ENCODE results near the gene CLASRP. TPM values are rescaled to one million over a fixed set of nuclear protein-coding genes. Genes with fewer than 3 reads are reported as not detected.

The CLASRP gene
- total and polyA plus RNA-seq, 2 donors (not counting 1 experiment from before 2014, with no cell fraction given), result 12.1 to 15.7 TPM

GRCh38 chr19:45079063-45079910, 40.4 kb downstream of the CLASRP start, which contains the start of gene GEMIN7:
GEMIN7 (plus strand) TSS chr19:45079260; CDS start chr19:45090115, 10,855 bp downstream.
- H3K36me3 ChIP-seq (ENCODE audit: control insufficient read depth, insufficient read depth, low read length), result peaks cover 4% of the 10 kb centered on the region
- no peaks in the 10 kb centered on the region for H3K9me3 ChIP-seq (ENCODE audit: control insufficient read depth, insufficient read depth, low read depth, low read length)
- H3K4me1 ChIP-seq (ENCODE audit: control insufficient read depth, extremely low read depth, insufficient read depth, low read length), result peaks cover 6% of the 10 kb centered on the region
- peak within 1 kb of the TSS; percentile 97 for H3K4me2 ChIP-seq (ENCODE audit: extremely low read depth, insufficient read depth, low read length)
- no peaks in the 10 kb centered on the region for H3K27me3 ChIP-seq (ENCODE audit: control insufficient read depth, insufficient read depth, low read length)
- no peaks in the 10 kb centered on the region for H4K20me1 ChIP-seq (ENCODE audit: control insufficient read depth, extremely low read depth, insufficient read depth, low read length)
- peak within 1 kb of the TSS; percentile 53 for H3K27ac ChIP-seq (ENCODE audit: insufficient read depth, low read length)
- H3K79me2 ChIP-seq (ENCODE audit: control insufficient read depth, insufficient read depth, low read length), result peaks cover 34% of the 10 kb centered on the region
- peak within 1 kb of the TSS; percentile 76 for H3K9ac ChIP-seq (ENCODE audit: insufficient read depth, low read length)
- TF ChIP-seq CTCF (conservative IDR thresholded peaks at IDR 0.05 in 1 of 2, IDR thresholded peaks at IDR 0.05 in 1 of 2; ENCODE audit: low read depth in 1 of 2, low read length in 2 of 2), result no peak
- no peak for TF ChIP-seq EZH2 (IDR thresholded peaks at IDR 0.05; ENCODE audit: low read length, missing control alignments)
- DNase-seq (ENCODE audit: low read depth in 2 of 2), result peak; percentile 71
- peak within 1 kb of the TSS; percentile 87 for H2AFZ ChIP-seq (ENCODE audit: low read length)
- H3K4me3 ChIP-seq (replicated peaks in 1 of 4; ENCODE audit: control extremely low read depth in 1 of 4, insufficient read depth in 1 of 4, low read depth in 3 of 4, low read length in 4 of 4), result peak within 1 kb of the TSS; percentile 43 to 99 (median 75)

GRCh38 chr19:45079911-45080370, 41.1 kb downstream of the CLASRP start:
- no peak for TF ChIP-seq CTCF (conservative IDR thresholded peaks at IDR 0.05 in 1 of 2, IDR thresholded peaks at IDR 0.05 in 1 of 2; ENCODE audit: low read depth in 1 of 2, low read length in 2 of 2)
- no peak for TF ChIP-seq EZH2 (IDR thresholded peaks at IDR 0.05; ENCODE audit: low read length, missing control alignments)
- Histone ChIP-seq H3K4me3 (replicated peaks in 1 of 4; ENCODE audit: control extremely low read depth in 1 of 4, insufficient read depth in 1 of 4, low read depth in 3 of 4, low read length in 4 of 4) (peak overlapping the region; percentile 43 to 99 (median 75)), H3K9ac (ENCODE audit: insufficient read depth, low read length) (peak overlapping the region; percentile 76), H3K4me2 (ENCODE audit: extremely low read depth, insufficient read depth, low read length) (peak overlapping the region; percentile 97), H3K27me3 (ENCODE audit: control insufficient read depth, insufficient read depth, low read length) (no peaks in the 10 kb centered on the region), H2AFZ (ENCODE audit: low read length) (peak overlapping the region; percentile 71), H3K79me2 (ENCODE audit: control insufficient read depth, insufficient read depth, low read length) (peaks cover 34% of the 10 kb centered on the region), H3K9me3 (ENCODE audit: control insufficient read depth, insufficient read depth, low read depth, low read length) (no peaks in the 10 kb centered on the region), H3K27ac (ENCODE audit: insufficient read depth, low read length) (peak overlapping the region; percentile 53), H3K4me1 (ENCODE audit: control insufficient read depth, extremely low read depth, insufficient read depth, low read length) (peaks cover 6% of the 10 kb centered on the region), H4K20me1 (ENCODE audit: control insufficient read depth, extremely low read depth, insufficient read depth, low read length) (no peaks in the 10 kb centered on the region), H3K36me3 (ENCODE audit: control insufficient read depth, insufficient read depth, low read length) (peaks cover 4% of the 10 kb centered on the region)
- DNase-seq (ENCODE audit: low read depth in 2 of 2), result no peak

- Histone ChIP-seq H3K27ac (ENCODE audit: insufficient read depth, low read length) (no peak overlapping the region), H3K36me3 (ENCODE audit: control insufficient read depth, insufficient read depth, low read length) (peaks cover 4% of the 10 kb centered on the region), H3K9ac (ENCODE audit: insufficient read depth, low read length) (no peak overlapping the region), H3K27me3 (ENCODE audit: control insufficient read depth, insufficient read depth, low read length) (no peaks in the 10 kb centered on the region), H3K9me3 (ENCODE audit: control insufficient read depth, insufficient read depth, low read depth, low read length) (no peaks in the 10 kb centered on the region), H3K4me3 (replicated peaks in 1 of 4; ENCODE audit: control extremely low read depth in 1 of 4, insufficient read depth in 1 of 4, low read depth in 3 of 4, low read length in 4 of 4) (no peak overlapping the region), H4K20me1 (ENCODE audit: control insufficient read depth, extremely low read depth, insufficient read depth, low read length) (no peaks in the 10 kb centered on the region), H3K4me1 (ENCODE audit: control insufficient read depth, extremely low read depth, insufficient read depth, low read length) (peaks cover 6% of the 10 kb centered on the region), H3K79me2 (ENCODE audit: control insufficient read depth, insufficient read depth, low read length) (peaks cover 37% of the 10 kb centered on the region), H2AFZ (ENCODE audit: low read length) (no peak overlapping the region), H3K4me2 (ENCODE audit: extremely low read depth, insufficient read depth, low read length) (no peak overlapping the region)
- TF ChIP-seq EZH2 (IDR thresholded peaks at IDR 0.05; ENCODE audit: low read length, missing control alignments), result no peak
- no peak for TF ChIP-seq CTCF (conservative IDR thresholded peaks at IDR 0.05 in 1 of 2, IDR thresholded peaks at IDR 0.05 in 1 of 2; ENCODE audit: low read depth in 1 of 2, low read length in 2 of 2)
- no peak for DNase-seq (ENCODE audit: low read depth in 2 of 2)
These were observed 43.3 kb downstream of the CLASRP start for GRCh38 chr19:45082170-45082569.
